ENCODE results near the gene MDFI. TPM values are rescaled to one million over a fixed set of nuclear protein-coding genes. Genes with fewer than 3 reads are reported as not detected.

Gene MDFI
- polyA plus RNA-seq, 1 donor = 22.1 TPM

GRCh38 chr6:41594766-41595165, 43.5 kb upstream of the MDFI start:
- H3K36me3 ChIP-seq (ENCODE audit: control insufficient read depth, insufficient read depth, low read length) = peaks cover 91% of the 10 kb centered on the region
- H3K27ac ChIP-seq (ENCODE audit: low read length) = no peak overlapping the region
- no peaks in the 10 kb centered on the region for H3K9me3 ChIP-seq (ENCODE audit: control insufficient read depth, low read depth, low read length)
- peaks cover 20% of the 10 kb centered on the region for H3K4me1 ChIP-seq (ENCODE audit: control insufficient read depth, insufficient read depth, low read length)
- no CpG with 5 or more reads among the region's 15 CpGs for WGBS (ENCODE audit: insufficient coverage, low lambda C conversion rate)
- no peak for DNase-seq
- no peak overlapping the region for H3K4me3 ChIP-seq (ENCODE audit: low read length)
- no peaks in the 10 kb centered on the region for H3K27me3 ChIP-seq (ENCODE audit: control insufficient read depth, insufficient read depth, low read length)

DNA sequence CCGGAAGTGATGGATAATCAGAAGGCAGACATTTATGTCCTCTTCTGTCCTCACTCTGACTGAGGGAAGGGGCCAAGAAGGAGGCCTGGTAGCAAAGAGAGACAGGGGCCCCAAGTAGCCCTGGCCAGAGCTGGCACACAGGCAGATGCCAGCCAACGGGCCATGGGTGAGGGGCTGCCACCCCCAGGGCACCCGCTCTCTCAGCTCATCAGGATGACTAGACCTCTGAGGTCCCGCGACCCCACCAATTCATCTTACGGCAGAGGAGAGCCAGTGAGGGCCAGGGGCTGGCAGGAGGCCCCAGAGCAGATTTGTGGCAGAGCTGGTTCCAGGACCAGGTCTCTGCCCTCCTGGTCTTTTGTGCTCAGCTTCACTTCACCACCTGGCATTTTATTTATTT, 43.1 kb upstream of the MDFI start:
- no peak for DNase-seq
- Histone ChIP-seq H3K9me3 (ENCODE audit: control insufficient read depth, low read depth, low read length) (no peaks in the 10 kb centered on the region), H3K27ac (ENCODE audit: low read length) (no peak overlapping the region), H3K36me3 (ENCODE audit: control insufficient read depth, insufficient read depth, low read length) (peaks cover 91% of the 10 kb centered on the region), H3K4me3 (ENCODE audit: low read length) (no peak overlapping the region), H3K27me3 (ENCODE audit: control insufficient read depth, insufficient read depth, low read length) (no peaks in the 10 kb centered on the region), H3K4me1 (ENCODE audit: control insufficient read depth, insufficient read depth, low read length) (peaks cover 16% of the 10 kb centered on the region)
- WGBS (ENCODE audit: insufficient coverage, low lambda C conversion rate) = no CpG with 5 or more reads among the region's 6 CpGs

DNA sequence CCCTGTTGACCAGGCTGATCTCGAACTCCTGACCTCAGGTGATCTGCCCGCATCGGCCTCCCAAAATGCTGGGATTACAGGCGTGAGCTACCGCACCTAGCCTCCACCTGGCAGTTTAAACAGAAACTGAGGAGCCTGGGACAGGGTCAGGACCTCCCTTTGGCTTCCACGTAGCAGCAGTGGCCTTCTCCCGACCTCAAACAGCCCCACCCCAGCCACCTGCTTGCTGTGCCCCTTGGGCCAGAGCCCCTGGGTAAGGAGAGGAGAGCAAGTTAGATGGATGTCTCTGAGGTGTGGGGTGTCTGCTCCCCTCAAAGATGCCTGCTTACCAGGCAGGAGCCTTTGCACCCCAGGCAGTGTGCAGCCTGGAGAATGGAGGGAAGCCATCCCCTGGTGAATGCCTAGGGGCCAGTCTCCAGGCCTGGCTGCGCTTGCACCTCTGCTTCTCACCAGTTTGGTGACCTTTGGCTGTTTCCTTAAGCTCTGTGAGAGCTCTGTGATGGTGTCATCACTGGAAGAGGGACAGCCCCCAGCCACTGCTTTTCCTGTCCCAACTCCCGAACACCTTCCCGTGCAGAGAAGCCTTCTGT, 42.1 kb upstream of the MDFI start:
- H3K4me1 ChIP-seq (ENCODE audit: control insufficient read depth, insufficient read depth, low read length) = peaks cover 7% of the 10 kb centered on the region
- H3K9me3 ChIP-seq (ENCODE audit: control insufficient read depth, low read depth, low read length) = no peaks in the 10 kb centered on the region
- no CpG with 5 or more reads among the region's 10 CpGs for WGBS (ENCODE audit: insufficient coverage, low lambda C conversion rate)
- no peak overlapping the region for H3K4me3 ChIP-seq (ENCODE audit: low read length)
- DNase-seq = no peak
- H3K27ac ChIP-seq (ENCODE audit: low read length) = no peak overlapping the region
- H3K36me3 ChIP-seq (ENCODE audit: control insufficient read depth, insufficient read depth, low read length) = peaks cover 92% of the 10 kb centered on the region
- H3K27me3 ChIP-seq (ENCODE audit: control insufficient read depth, insufficient read depth, low read length) = no peaks in the 10 kb centered on the region

DNA sequence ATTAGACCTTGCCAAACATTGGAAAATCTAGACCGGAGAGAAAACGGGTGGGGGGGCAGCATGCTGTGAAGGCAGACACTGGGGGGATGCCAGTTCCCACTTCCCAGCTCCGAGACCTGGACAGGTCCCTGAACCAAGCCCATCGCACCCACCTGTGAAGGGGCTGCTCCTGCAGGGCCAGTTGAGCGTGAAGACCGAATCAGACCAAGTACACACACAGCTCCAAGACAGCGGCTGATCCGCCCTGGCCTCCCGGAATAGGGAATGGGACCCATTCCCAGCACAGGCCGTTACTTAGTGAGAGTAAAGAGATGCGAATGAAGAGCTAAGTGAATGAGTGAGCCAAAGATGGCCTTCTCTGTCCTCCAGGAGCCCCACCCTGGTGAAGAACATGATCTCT, 41.5 kb upstream of the MDFI start:
- H3K27me3 ChIP-seq (ENCODE audit: control insufficient read depth, insufficient read depth, low read length) = no peaks in the 10 kb centered on the region
- peaks cover 1% of the 10 kb centered on the region for H3K4me1 ChIP-seq (ENCODE audit: control insufficient read depth, insufficient read depth, low read length)
- no peak overlapping the region for H3K4me3 ChIP-seq (ENCODE audit: low read length)
- peaks cover 88% of the 10 kb centered on the region for H3K36me3 ChIP-seq (ENCODE audit: control insufficient read depth, insufficient read depth, low read length)
- DNase-seq = no peak
- no CpG with 5 or more reads among the region's 11 CpGs for WGBS (ENCODE audit: insufficient coverage, low lambda C conversion rate)
- no peak overlapping the region for H3K27ac ChIP-seq (ENCODE audit: low read length)
- no peaks in the 10 kb centered on the region for H3K9me3 ChIP-seq (ENCODE audit: control insufficient read depth, low read depth, low read length)

DNA sequence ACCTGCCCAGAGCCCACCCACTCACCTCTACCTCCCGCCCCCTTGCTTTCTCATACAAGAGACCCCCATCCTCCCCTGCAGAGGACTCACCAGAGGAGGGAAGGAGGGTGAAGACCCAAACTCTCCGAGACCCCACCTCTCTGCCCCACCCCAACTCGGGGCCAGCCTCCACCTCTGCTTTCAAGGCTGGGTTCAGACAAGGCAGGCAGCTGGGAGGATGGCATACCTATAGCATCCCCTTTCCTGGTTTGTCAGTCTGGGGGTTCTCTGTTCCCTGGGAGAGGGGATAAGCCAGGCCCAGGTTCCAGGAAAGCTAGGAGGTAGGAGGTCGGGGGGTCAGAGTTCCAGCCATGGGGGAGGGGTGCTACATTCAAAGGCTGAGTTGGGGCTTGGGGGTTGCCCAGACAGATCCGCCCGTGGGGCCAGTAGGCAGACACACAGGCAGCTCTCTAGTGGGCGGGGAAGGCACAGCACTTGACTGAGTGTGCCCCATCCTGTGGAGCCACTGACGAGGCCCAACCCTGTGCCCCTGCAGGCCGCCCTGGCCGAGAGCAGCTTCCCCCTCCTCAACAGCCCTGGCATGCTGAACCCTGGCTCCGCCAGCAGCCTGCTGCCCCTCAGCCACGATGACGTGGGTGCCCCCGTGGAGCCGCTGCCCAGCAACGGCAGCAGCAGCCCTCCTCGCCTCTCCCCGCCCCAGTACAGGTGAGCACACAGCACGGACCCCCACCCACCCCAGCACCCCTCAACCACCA, 40.8 kb upstream of the MDFI start:
- DNase-seq = no peak
- no peaks in the 10 kb centered on the region for H3K27me3 ChIP-seq (ENCODE audit: control insufficient read depth, insufficient read depth, low read length)
- H3K9me3 ChIP-seq (ENCODE audit: control insufficient read depth, low read depth, low read length) = no peaks in the 10 kb centered on the region
- no peak overlapping the region for H3K27ac ChIP-seq (ENCODE audit: low read length)
- no peak overlapping the region for H3K4me3 ChIP-seq (ENCODE audit: low read length)
- H3K4me1 ChIP-seq (ENCODE audit: control insufficient read depth, insufficient read depth, low read length) = peaks cover 2% of the 10 kb centered on the region
- peaks cover 84% of the 10 kb centered on the region for H3K36me3 ChIP-seq (ENCODE audit: control insufficient read depth, insufficient read depth, low read length)
- no CpG with 5 or more reads among the region's 19 CpGs for WGBS (ENCODE audit: insufficient coverage, low lambda C conversion rate)

- H3K27ac ChIP-seq (ENCODE audit: low read length) = no peak overlapping the region
- WGBS (ENCODE audit: insufficient coverage, low lambda C conversion rate) = no CpG with 5 or more reads among the region's 8 CpGs
- DNase-seq = no peak
These were observed 39.6 kb upstream of the MDFI start for GRCh38 chr6:41598670-41599014.

GRCh38 chr6:41599015-41599851, 39.0 kb upstream of the MDFI start:
- no peak for DNase-seq
- Histone ChIP-seq H3K36me3 (ENCODE audit: control insufficient read depth, insufficient read depth, low read length) (peaks cover 68% of the 10 kb centered on the region), H3K4me1 (ENCODE audit: control insufficient read depth, insufficient read depth, low read length) (peaks cover 10% of the 10 kb centered on the region), H3K27me3 (ENCODE audit: control insufficient read depth, insufficient read depth, low read length) (no peaks in the 10 kb centered on the region), H3K27ac (ENCODE audit: low read length) (no peak overlapping the region), H3K4me3 (ENCODE audit: low read length) (no peak overlapping the region), H3K9me3 (ENCODE audit: control insufficient read depth, low read depth, low read length) (no peaks in the 10 kb centered on the region)
- no CpG with 5 or more reads among the region's 21 CpGs for WGBS (ENCODE audit: insufficient coverage, low lambda C conversion rate)

More at GRCh38 chr6:41598670-41599014, 39.6 kb upstream of the MDFI start:
- peaks cover 10% of the 10 kb centered on the region for H3K4me1 ChIP-seq (ENCODE audit: control insufficient read depth, insufficient read depth, low read length)
- H3K9me3 ChIP-seq (ENCODE audit: control insufficient read depth, low read depth, low read length) = no peaks in the 10 kb centered on the region
- peaks cover 74% of the 10 kb centered on the region for H3K36me3 ChIP-seq (ENCODE audit: control insufficient read depth, insufficient read depth, low read length)
- H3K27me3 ChIP-seq (ENCODE audit: control insufficient read depth, insufficient read depth, low read length) = no peaks in the 10 kb centered on the region
- H3K4me3 ChIP-seq (ENCODE audit: low read length) = no peak overlapping the region

GRCh38 chr6:41599852-41600445, 38.3 kb upstream of the MDFI start:
- Histone ChIP-seq H3K36me3 (ENCODE audit: control insufficient read depth, insufficient read depth, low read length) (peaks cover 61% of the 10 kb centered on the region), H3K27me3 (ENCODE audit: control insufficient read depth, insufficient read depth, low read length) (no peaks in the 10 kb centered on the region), H3K4me3 (ENCODE audit: low read length) (no peak overlapping the region), H3K4me1 (ENCODE audit: control insufficient read depth, insufficient read depth, low read length) (peaks cover 10% of the 10 kb centered on the region), H3K9me3 (ENCODE audit: control insufficient read depth, low read depth, low read length) (no peaks in the 10 kb centered on the region), H3K27ac (ENCODE audit: low read length) (no peak overlapping the region)
- WGBS (ENCODE audit: insufficient coverage, low lambda C conversion rate) = no CpG with 5 or more reads among the region's 14 CpGs
- no peak for DNase-seq

DNA sequence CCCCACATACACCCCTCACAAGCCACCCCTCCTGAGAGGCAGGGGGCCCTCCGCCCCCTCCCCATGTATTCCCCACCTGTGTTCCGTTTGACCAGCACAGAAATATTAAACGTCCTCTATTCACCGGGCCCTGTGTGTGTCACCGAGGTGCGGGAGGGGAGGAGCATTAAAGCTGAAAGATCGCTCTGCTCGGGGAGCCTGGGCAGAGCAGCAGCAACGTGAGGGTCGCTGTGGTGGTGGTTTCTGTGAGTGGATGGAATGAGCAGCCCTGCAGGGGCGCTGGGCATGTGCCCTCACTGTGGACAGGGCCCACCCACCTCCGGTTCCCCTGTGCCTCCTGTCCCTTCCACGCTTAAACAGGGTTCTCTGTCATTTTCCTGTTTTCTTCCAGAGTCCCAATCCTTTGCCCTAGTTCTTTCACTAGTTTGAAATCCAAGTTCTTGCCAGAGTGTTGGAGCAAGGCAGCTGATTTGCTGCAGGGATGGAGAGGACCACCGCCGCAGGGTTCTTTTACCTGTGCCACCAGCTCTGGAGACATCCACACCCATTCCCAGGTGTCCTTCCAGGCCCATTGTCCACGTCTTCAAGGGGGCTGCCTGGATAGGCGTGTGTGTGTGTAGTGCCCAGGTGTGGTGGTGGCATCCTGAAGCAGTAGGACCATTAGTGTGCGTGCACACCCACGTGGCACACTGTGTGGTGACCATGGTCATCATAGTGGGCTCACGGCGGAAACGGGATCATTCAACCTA, 37.6 kb upstream of the MDFI start:
- DNase-seq = no peak
- no CpG with 5 or more reads among the region's 22 CpGs for WGBS (ENCODE audit: insufficient coverage, low lambda C conversion rate)
- Histone ChIP-seq H3K9me3 (ENCODE audit: control insufficient read depth, low read depth, low read length) (no peaks in the 10 kb centered on the region), H3K27ac (ENCODE audit: low read length) (no peak overlapping the region), H3K36me3 (ENCODE audit: control insufficient read depth, insufficient read depth, low read length) (peaks cover 54% of the 10 kb centered on the region), H3K27me3 (ENCODE audit: control insufficient read depth, insufficient read depth, low read length) (no peaks in the 10 kb centered on the region), H3K4me1 (ENCODE audit: control insufficient read depth, insufficient read depth, low read length) (peaks cover 10% of the 10 kb centered on the region), H3K4me3 (ENCODE audit: low read length) (no peak overlapping the region)

- Histone ChIP-seq H3K27me3 (ENCODE audit: control insufficient read depth, insufficient read depth, low read length) (no peaks in the 10 kb centered on the region), H3K4me3 (ENCODE audit: low read length) (no peak overlapping the region), H3K4me1 (ENCODE audit: control insufficient read depth, insufficient read depth, low read length) (peaks cover 10% of the 10 kb centered on the region), H3K9me3 (ENCODE audit: control insufficient read depth, low read depth, low read length) (no peaks in the 10 kb centered on the region), H3K36me3 (ENCODE audit: control insufficient read depth, insufficient read depth, low read length) (peaks cover 48% of the 10 kb centered on the region), H3K27ac (ENCODE audit: low read length) (no peak overlapping the region)
- no CpG with 5 or more reads among the region's 6 CpGs for WGBS (ENCODE audit: insufficient coverage, low lambda C conversion rate)
- DNase-seq = no peak
These were observed 37.1 kb upstream of the MDFI start for GRCh38 chr6:41601248-41601549.

Measured in large intestine (tissue), 3 donors.